Skin of body (tissue), 3 donors: ENCODE results near the gene UBASH3A. TPM values are rescaled to one million over a fixed set of nuclear protein-coding genes. Genes with fewer than 3 reads are reported as not detected.

ENCODE experiments used
- DNase-seq: peaks from one replicate; lab custom pipeline; 2025; lab: John Stamatoyannopoulos, UW
- small RNA-seq: library from RNA; depleted of rRNA; stranded (forward); fragments of <200 nt; gene quantifications from one replicate; pipeline ENCODE3, GENCODE V24; 2014; ENCODE audit warnings: low replicate concordance
- total RNA-seq: library from RNA; depleted of rRNA; stranded (reverse); fragments of >200 nt; gene quantifications from one replicate; pipeline ENCODE4 v1.2.3, GENCODE V29; 2014

Gene UBASH3A
- total RNA-seq, 1 donor from 2014 or later: 0.20 TPM

DNA sequence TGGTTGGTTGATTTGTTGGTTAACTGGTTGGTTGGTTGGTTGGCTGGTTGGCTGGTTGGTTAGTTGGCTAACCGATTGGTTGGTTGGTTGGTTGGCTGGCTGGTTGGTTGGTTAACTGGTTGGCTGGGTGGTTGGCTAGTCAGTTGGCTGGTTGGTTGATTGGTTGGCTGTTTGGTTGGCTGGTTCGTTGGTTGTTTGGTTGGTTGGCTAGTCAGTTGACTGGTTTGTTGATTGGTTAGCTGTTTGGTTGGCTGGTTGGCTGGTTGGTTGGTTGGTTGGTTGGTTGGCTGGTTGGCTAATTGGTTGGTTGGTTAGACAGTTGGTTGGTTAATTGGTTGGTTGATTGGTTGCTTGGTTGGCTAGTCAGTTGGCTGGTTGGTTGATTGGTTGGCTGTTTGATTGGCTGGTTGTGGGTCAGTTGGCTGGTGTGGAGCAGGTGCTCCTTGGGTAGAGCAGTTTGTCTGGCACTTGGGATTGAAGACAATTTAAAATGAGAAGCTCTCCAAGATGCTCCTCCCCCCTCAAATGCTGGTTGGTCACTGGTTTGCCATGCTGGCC, 85.4 kb downstream of the UBASH3A start:
- no peak for DNase-seq

- no peak for DNase-seq
Observed at GRCh38 chr21:42489991-42490390, 86.3 kb downstream of the UBASH3A start.

- no peak for DNase-seq
Observed at GRCh38 chr21:42490720-42491119, 87.0 kb downstream of the UBASH3A start.

DNA sequence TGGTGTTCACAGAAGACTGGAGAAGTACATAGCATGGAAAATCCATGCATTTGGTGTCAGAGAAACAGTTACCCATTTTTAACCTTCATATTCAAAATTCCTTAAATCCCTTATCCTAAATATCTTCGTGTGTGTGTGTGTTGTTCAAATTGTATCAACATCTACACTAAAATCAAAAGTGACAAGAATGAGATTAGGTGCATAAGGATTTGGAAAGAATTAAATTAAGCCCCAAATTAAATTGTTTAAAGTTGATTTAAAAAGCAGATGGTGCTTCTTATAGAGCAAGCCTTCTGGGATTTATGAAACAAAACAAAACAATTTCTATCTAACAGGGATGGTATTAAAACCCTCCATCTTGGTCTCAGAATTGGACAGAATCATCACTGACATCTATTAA, 87.6 kb downstream of the UBASH3A start:
- no peak for DNase-seq

GRCh38 chr21:42492201-42492600, 88.5 kb downstream of the UBASH3A start:
- DNase-seq: no peak

GRCh38 chr21:42493109-42494060, 89.7 kb downstream of the UBASH3A start:
- no peak for DNase-seq

GRCh38 chr21:42495027-42495426, 91.3 kb downstream of the UBASH3A start:
- no peak for DNase-seq

DNA sequence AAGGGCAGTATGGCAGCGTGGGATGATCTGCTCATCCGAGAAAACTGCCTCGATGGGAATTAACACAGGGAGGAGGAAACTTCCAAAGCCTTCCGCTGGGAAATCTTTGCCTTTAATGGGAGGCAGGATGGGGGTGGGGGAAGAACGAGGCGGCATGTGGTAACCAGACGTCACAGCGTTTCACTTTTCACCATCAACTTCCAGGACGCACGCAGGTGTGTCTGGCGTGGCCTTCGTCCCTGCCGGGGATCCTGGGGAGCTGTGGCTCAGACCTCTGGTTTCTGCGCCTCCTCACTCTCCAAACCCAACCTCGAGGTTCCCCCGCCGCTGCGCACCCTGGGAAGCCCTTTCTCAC, 92.0 kb downstream of the UBASH3A start:
- peak; percentile 58 for DNase-seq

- peak; percentile 99 for DNase-seq
Observed at GRCh38 chr21:42496120-42496838, 92.6 kb downstream of the UBASH3A start, which contains the start of gene RSPH1. Gene RSPH1, minus strand, starts transcription at chr21:42496224. Its CDS starts 38 bp downstream, at chr21:42496186.

- no peak for DNase-seq
Observed at GRCh38 chr21:42496839-42497202, 93.1 kb downstream of the UBASH3A start.

Small RNA genes within 50 kb of the gene (small RNA-seq; reads per million reads assigned to genes)
- not detected for gene RNU6-1149P

Other genes with a start within 250 kb of the UBASH3A start
- 19.2 TPM for gene ABCG1, start 184.8 kb upstream of the UBASH3A start, total RNA-seq
- gene TFF3, start 88.5 kb upstream of the UBASH3A start, total RNA-seq: 5.1 TPM
- not detected for gene TFF2, start 52.9 kb upstream of the UBASH3A start, total RNA-seq
- not detected for gene TFF1, start 37.4 kb upstream of the UBASH3A start, total RNA-seq
- 0.30 TPM for gene TMPRSS3, start 7.8 kb upstream of the UBASH3A start, total RNA-seq
- 0.39 TPM for gene RSPH1, start 92.3 kb downstream of the UBASH3A start, total RNA-seq
- gene SLC37A1, start 110.0 kb downstream of the UBASH3A start, total RNA-seq: 3.9 TPM
- 3.4 TPM for gene PDE9A, start 249.7 kb downstream of the UBASH3A start, total RNA-seq